Esophagus muscularis mucosa (tissue), 4 donors: ENCODE data around the gene TRPT1.

Experiments used
- CTCF ChIP-seq, 3 experiments: fragments of 200-600 bp in 2 of 3; fragments of 450-650 bp in 1 of 3; sonication (generic) in 2 of 3; IDR thresholded peaks; one replicate each; pipeline ENCODE4 v1.5.1; 2017 to 2019; ENCODE audit warnings: antibody characterized with exemption in 3 of 3, mild to moderate bottlenecking in 2 of 3, moderate library complexity in 1 of 3
- EP300 ChIP-seq: sonication (generic); formaldehyde crosslinking; IDR thresholded peaks from one replicate; pipeline ENCODE4 v1.6.1; 2017; ENCODE audit warnings: antibody characterized with exemption
- POLR2A ChIP-seq: fragments of 450-650 bp; IDR thresholded peaks from one replicate; pipeline ENCODE4 v1.6.1; 2017; ENCODE audit warnings: antibody characterized with exemption, moderate library complexity, mild to moderate bottlenecking, low read depth
- POLR2AphosphoS5 ChIP-seq, 2 donors: sonication (generic); formaldehyde crosslinking; IDR thresholded peaks; one replicate each; pipeline ENCODE4 v1.6.1; 2017; ENCODE audit warnings: antibody characterized with exemption in 2 of 2

- no peak for TF ChIP-seq CTCF (IDR thresholded peaks at IDR 0.05)
- TF ChIP-seq POLR2AphosphoS5 (IDR thresholded peaks at IDR 0.05), result no peak
- no peak for TF ChIP-seq POLR2A
- no peak for TF ChIP-seq EP300
Measured at GRCh38 chr11:64220271-64220670, 5.7 kb downstream of the TRPT1 start.
